ENCODE data around the gene HMCN2. TPM values are rescaled to one million over a fixed set of nuclear protein-coding genes. Genes with fewer than 3 reads are reported as not detected.
A peak's percentile ranks its signal among the peaks of the same experiment; 100 is the strongest.

HMCN2 gene
- total RNA-seq, 1 experiment from 2014 or later: 5.6 TPM

DNA sequence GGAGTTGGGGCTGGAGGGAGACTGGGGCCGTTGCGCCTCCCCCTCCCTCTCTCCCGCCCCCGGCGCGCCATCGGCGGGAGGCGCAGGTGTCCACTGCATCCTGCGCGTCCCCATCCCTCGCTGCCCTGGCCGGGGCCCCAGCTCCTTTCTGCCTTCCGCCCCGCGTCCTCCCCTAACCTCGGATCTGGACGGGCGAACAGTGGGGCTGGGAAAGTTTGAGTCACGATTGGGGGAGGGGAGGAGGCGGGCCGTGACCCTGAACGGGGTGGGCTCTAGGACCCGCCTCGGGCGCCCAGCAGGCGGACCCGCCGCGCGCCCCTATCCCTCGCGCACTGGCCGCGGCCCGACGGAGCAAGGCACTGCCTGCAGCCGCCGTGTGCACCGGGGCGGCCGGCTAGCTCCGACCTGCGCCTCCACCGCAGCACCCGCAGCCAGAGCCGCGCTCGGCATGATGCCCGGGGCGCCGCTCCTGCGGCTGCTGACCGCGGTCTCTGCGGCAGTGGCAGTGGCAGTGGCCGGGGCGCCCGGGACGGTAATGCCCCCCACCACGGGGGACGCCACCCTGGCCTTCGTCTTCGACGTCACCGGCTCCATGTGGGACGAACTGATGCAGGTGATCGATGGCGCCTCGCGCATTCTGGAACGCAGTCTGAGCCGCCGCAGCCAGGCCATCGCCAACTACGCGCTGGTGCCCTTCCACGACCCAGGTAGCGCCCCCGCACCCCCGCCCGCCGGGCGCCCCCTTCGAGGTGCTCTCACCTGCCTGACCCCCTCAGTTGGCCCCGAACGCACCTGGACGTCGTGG, at the start of gene HMCN2 (continued):
- TF ChIP-seq SMAD3 (CRISPR knock-in tag; IDR thresholded peaks at IDR 0.05; ENCODE audit: borderline replicate concordance) (no peak), FOXJ3 (CRISPR knock-in tag; IDR thresholded peaks at IDR 0.05; ENCODE audit: borderline replicate concordance) (no peak), ZNF416 (CRISPR knock-in tag; IDR thresholded peaks at IDR 0.05) (no peak), TEAD1 (CRISPR knock-in tag; IDR thresholded peaks at IDR 0.05) (peak; percentile 66; the same call in 1 of the 2 replicates), EMX1 (CRISPR knock-in tag; IDR thresholded peaks at IDR 0.05) (no peak), NFE2L1 (CRISPR knock-in tag; IDR thresholded peaks at IDR 0.05) (peak; percentile 61), GABPB1 (CRISPR knock-in tag; IDR thresholded peaks at IDR 0.05) (no peak), RELA (CRISPR knock-in tag; IDR thresholded peaks at IDR 0.05; ENCODE audit: borderline replicate concordance) (peak; percentile 96; the same call in 1 of the 2 replicates), SOX15 (CRISPR knock-in tag; IDR thresholded peaks at IDR 0.05) (no peak)
- TF ChIP-seq, protein P1, sequence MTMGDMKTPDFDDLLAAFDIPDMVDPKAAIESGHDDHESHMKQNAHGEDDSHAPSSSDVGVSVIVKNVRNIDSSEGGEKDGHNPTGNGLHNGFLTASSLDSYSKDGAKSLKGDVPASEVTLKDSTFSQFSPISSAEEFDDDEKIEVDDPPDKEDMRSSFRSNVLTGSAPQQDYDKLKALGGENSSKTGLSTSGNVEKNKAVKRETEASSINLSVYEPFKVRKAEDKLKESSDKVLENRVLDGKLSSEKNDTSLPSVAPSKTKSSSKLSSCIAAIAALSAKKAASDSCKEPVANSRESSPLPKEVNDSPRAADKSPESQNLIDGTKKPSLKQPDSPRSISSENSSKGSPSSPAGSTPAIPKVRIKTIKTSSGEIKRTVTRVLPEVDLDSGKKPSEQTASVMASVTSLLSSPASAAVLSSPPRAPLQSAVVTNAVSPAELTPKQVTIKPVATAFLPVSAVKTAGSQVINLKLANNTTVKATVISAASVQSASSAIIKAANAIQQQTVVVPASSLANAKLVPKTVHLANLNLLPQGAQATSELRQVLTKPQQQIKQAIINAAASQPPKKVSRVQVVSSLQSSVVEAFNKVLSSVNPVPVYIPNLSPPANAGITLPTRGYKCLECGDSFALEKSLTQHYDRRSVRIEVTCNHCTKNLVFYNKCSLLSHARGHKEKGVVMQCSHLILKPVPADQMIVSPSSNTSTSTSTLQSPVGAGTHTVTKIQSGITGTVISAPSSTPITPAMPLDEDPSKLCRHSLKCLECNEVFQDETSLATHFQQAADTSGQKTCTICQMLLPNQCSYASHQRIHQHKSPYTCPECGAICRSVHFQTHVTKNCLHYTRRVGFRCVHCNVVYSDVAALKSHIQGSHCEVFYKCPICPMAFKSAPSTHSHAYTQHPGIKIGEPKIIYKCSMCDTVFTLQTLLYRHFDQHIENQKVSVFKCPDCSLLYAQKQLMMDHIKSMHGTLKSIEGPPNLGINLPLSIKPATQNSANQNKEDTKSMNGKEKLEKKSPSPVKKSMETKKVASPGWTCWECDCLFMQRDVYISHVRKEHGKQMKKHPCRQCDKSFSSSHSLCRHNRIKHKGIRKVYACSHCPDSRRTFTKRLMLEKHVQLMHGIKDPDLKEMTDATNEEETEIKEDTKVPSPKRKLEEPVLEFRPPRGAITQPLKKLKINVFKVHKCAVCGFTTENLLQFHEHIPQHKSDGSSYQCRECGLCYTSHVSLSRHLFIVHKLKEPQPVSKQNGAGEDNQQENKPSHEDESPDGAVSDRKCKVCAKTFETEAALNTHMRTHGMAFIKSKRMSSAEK (CRISPR knock-in tag; IDR thresholded peaks at IDR 0.05; ENCODE audit: borderline replicate concordance): no peak
- TF ChIP-seq, protein P2, sequence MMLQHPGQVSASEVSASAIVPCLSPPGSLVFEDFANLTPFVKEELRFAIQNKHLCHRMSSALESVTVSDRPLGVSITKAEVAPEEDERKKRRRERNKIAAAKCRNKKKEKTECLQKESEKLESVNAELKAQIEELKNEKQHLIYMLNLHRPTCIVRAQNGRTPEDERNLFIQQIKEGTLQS (CRISPR knock-in tag; conservative IDR thresholded peaks at IDR 0.05): peak; percentile 51; the same call in 1 of the 2 replicates
- TF ChIP-seq, protein P3, sequence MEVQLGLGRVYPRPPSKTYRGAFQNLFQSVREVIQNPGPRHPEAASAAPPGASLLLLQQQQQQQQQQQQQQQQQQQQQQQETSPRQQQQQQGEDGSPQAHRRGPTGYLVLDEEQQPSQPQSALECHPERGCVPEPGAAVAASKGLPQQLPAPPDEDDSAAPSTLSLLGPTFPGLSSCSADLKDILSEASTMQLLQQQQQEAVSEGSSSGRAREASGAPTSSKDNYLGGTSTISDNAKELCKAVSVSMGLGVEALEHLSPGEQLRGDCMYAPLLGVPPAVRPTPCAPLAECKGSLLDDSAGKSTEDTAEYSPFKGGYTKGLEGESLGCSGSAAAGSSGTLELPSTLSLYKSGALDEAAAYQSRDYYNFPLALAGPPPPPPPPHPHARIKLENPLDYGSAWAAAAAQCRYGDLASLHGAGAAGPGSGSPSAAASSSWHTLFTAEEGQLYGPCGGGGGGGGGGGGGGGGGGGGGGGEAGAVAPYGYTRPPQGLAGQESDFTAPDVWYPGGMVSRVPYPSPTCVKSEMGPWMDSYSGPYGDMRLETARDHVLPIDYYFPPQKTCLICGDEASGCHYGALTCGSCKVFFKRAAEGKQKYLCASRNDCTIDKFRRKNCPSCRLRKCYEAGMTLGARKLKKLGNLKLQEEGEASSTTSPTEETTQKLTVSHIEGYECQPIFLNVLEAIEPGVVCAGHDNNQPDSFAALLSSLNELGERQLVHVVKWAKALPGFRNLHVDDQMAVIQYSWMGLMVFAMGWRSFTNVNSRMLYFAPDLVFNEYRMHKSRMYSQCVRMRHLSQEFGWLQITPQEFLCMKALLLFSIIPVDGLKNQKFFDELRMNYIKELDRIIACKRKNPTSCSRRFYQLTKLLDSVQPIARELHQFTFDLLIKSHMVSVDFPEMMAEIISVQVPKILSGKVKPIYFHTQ (CRISPR knock-in tag; IDR thresholded peaks at IDR 0.05): no peak
- TF ChIP-seq, protein P4, sequence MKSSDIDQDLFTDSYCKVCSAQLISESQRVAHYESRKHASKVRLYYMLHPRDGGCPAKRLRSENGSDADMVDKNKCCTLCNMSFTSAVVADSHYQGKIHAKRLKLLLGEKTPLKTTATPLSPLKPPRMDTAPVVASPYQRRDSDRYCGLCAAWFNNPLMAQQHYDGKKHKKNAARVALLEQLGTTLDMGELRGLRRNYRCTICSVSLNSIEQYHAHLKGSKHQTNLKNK (CRISPR knock-in tag; IDR thresholded peaks at IDR 0.05): no peak

DNA sequence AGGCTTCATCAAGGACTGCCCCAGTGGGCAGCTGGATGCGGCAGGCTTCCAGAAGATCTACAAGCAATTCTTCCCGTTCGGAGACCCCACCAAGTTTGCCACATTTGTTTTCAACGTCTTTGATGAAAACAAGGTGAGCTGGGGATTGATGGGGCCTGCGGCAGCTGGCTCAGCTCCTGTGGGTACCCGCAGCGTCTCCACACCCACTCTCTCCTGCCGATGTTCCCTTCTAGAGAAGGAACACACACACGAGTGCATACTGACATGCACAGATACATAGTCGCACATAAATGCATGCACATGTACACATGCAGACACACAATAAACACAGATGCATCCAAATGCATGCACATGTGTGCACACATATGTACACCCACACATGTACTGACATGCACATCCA, 47.7 kb upstream of the HMCN2 start:
- no peak for ATAC-seq
- Mint-ChIP-seq H3K9me3 (no peaks in the 10 kb centered on the region), H3K36me3 (peaks cover 7% of the 10 kb centered on the region), H3K4me3 (no peak overlapping the region), H3K4me1 (peaks cover 19% of the 10 kb centered on the region), H3K27ac (no peak overlapping the region), H3K27me3 (ENCODE audit: low read depth) (no peaks in the 10 kb centered on the region)
- DNase-seq (ENCODE audit: low spot score): no peak
- CTCF ChIA-PET: interaction anchor here (3.6 kb wide), 1 partner anchor 18 kb away, joined by 13 read pairs; no protein-coding TSS in a partner anchor
- POLR2A ChIA-PET: no interaction called here
- TF ChIP-seq, protein P5, sequence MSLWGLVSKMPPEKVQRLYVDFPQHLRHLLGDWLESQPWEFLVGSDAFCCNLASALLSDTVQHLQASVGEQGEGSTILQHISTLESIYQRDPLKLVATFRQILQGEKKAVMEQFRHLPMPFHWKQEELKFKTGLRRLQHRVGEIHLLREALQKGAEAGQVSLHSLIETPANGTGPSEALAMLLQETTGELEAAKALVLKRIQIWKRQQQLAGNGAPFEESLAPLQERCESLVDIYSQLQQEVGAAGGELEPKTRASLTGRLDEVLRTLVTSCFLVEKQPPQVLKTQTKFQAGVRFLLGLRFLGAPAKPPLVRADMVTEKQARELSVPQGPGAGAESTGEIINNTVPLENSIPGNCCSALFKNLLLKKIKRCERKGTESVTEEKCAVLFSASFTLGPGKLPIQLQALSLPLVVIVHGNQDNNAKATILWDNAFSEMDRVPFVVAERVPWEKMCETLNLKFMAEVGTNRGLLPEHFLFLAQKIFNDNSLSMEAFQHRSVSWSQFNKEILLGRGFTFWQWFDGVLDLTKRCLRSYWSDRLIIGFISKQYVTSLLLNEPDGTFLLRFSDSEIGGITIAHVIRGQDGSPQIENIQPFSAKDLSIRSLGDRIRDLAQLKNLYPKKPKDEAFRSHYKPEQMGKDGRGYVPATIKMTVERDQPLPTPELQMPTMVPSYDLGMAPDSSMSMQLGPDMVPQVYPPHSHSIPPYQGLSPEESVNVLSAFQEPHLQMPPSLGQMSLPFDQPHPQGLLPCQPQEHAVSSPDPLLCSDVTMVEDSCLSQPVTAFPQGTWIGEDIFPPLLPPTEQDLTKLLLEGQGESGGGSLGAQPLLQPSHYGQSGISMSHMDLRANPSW (CRISPR knock-in tag; conservative IDR thresholded peaks at IDR 0.05; ENCODE audit: low read depth): no peak
- TF ChIP-seq ELF4 (CRISPR knock-in tag; IDR thresholded peaks at IDR 0.05; ENCODE audit: low read depth): no peak
- TF ChIP-seq, protein P6, sequence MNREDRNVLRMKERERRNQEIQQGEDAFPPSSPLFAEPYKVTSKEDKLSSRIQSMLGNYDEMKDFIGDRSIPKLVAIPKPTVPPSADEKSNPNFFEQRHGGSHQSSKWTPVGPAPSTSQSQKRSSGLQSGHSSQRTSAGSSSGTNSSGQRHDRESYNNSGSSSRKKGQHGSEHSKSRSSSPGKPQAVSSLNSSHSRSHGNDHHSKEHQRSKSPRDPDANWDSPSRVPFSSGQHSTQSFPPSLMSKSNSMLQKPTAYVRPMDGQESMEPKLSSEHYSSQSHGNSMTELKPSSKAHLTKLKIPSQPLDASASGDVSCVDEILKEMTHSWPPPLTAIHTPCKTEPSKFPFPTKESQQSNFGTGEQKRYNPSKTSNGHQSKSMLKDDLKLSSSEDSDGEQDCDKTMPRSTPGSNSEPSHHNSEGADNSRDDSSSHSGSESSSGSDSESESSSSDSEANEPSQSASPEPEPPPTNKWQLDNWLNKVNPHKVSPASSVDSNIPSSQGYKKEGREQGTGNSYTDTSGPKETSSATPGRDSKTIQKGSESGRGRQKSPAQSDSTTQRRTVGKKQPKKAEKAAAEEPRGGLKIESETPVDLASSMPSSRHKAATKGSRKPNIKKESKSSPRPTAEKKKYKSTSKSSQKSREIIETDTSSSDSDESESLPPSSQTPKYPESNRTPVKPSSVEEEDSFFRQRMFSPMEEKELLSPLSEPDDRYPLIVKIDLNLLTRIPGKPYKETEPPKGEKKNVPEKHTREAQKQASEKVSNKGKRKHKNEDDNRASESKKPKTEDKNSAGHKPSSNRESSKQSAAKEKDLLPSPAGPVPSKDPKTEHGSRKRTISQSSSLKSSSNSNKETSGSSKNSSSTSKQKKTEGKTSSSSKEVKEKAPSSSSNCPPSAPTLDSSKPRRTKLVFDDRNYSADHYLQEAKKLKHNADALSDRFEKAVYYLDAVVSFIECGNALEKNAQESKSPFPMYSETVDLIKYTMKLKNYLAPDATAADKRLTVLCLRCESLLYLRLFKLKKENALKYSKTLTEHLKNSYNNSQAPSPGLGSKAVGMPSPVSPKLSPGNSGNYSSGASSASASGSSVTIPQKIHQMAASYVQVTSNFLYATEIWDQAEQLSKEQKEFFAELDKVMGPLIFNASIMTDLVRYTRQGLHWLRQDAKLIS (CRISPR knock-in tag; IDR thresholded peaks at IDR 0.05; ENCODE audit: borderline replicate concordance): no peak
- no peak for TF ChIP-seq ZNF121 (CRISPR knock-in tag; IDR thresholded peaks at IDR 0.05)
- TF ChIP-seq IRF2 (CRISPR knock-in tag; IDR thresholded peaks at IDR 0.05; ENCODE audit: borderline replicate concordance, low read depth): no peak
- no peak for TF ChIP-seq SMAD4 (CRISPR knock-in tag; IDR thresholded peaks at IDR 0.05)
- TF ChIP-seq, protein P7, sequence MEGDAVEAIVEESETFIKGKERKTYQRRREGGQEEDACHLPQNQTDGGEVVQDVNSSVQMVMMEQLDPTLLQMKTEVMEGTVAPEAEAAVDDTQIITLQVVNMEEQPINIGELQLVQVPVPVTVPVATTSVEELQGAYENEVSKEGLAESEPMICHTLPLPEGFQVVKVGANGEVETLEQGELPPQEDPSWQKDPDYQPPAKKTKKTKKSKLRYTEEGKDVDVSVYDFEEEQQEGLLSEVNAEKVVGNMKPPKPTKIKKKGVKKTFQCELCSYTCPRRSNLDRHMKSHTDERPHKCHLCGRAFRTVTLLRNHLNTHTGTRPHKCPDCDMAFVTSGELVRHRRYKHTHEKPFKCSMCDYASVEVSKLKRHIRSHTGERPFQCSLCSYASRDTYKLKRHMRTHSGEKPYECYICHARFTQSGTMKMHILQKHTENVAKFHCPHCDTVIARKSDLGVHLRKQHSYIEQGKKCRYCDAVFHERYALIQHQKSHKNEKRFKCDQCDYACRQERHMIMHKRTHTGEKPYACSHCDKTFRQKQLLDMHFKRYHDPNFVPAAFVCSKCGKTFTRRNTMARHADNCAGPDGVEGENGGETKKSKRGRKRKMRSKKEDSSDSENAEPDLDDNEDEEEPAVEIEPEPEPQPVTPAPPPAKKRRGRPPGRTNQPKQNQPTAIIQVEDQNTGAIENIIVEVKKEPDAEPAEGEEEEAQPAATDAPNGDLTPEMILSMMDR (IDR thresholded peaks at IDR 0.05): no peak

All from WTC11 (cell line).